GM12873 (cell line): Measurements from ENCODE around the gene CFAP68.

Experiments used
- TF ChIP-seq, protein P1 (sequence below): IDR thresholded peaks from 2 replicates; pipeline ENCODE4 v1.5.1; 2012; ENCODE audit warnings: low read depth, mild to moderate bottlenecking, moderate library complexity, low read length, control low read depth; ENCODE audit not compliant: insufficient read depth; ENCODE audit errors: missing control alignments

CFAP68 gene

DNA sequence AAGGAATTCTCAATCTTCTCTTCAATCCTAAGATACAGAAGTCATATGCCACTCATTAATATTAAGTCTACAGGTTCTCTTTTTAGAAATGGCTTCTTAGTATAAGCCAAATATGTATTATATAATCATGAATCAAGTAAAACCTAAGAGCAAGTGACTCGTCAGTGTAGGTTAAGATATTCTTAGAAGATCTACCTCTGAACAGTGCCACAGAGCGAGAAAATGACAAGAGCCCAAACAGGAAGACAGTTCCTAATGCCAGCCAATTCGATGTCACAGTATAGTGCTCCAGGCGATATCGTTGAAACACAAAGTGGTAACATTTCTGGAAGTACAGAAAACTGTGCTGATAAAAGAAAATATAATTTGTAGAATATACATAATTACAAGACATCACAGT is 41.3 kb upstream of the CFAP68 start:
- TF ChIP-seq, protein P1, sequence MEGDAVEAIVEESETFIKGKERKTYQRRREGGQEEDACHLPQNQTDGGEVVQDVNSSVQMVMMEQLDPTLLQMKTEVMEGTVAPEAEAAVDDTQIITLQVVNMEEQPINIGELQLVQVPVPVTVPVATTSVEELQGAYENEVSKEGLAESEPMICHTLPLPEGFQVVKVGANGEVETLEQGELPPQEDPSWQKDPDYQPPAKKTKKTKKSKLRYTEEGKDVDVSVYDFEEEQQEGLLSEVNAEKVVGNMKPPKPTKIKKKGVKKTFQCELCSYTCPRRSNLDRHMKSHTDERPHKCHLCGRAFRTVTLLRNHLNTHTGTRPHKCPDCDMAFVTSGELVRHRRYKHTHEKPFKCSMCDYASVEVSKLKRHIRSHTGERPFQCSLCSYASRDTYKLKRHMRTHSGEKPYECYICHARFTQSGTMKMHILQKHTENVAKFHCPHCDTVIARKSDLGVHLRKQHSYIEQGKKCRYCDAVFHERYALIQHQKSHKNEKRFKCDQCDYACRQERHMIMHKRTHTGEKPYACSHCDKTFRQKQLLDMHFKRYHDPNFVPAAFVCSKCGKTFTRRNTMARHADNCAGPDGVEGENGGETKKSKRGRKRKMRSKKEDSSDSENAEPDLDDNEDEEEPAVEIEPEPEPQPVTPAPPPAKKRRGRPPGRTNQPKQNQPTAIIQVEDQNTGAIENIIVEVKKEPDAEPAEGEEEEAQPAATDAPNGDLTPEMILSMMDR, result no peak

DNA sequence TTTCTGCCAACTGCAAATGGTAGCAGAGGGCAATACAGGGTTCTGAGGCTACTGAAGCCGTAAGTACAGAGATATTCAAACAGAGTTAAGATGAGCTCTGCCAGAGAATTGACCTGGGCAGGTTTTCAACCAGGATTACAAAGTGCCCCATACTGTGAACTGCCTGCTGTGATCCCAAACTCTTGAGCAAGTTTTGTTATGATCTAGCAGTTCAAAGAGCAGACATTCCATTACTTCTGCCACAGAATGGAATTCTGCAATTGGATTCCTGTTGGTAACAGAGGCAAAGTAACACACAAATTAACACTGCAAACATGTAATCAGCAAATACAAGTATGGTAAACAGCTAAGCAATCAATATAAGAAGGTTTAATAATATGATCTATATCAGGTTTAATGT is 39.2 kb upstream of the CFAP68 start:
- TF ChIP-seq, protein P1, result no peak

DNA sequence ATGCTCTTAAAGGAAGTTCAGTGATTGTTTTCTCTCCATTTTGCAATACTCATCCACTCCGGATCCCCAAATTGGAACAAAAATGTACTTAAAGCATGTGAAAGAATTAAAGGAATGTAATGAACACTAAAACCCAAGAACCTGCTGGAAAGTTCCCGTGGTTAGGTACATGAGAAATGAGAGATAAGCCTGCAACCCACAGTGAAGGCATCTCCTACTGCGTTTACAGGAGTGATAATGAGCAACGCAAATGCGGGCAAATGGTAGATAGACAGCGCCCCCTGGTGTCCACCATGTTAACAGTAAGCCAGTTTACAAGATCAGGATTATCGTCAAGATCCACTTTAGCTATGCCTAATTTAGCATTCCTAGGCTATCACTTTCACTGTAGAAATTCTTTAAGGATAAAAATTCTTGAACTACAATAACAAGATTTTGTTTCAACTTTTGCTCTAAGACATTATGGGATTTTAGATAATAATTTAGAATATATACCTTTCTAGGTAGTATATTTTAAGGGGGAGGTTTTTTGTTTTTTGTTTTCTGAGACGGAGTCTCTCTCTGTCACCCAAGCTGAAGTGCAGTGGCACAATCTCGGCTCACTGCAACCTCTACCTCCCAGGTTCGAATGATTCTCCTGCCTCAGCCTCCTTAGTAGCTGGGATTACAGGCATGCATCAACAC is 37.8 kb upstream of the CFAP68 start:
- TF ChIP-seq, protein P1, result peak; percentile 86

DNA sequence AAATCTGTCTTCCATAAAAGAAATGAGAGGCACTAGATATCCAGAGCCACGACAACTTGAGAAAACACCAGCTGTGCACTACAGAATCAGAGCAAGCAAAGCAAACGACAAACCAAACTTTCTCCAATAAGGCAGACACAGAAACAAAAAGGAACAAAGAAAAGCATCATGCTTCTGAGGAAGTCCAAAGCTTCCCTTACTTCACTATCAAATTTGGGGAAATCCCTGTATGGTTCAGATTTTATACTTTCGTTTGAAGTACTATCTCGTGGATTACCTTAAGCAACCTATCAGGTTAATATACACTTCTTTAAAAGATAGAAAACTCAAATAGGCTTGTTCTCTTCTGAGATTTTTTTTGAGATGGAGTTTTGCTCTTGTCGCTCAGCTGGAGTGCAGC is 35.7 kb upstream of the CFAP68 start:
- TF ChIP-seq, protein P1, result no peak

DNA sequence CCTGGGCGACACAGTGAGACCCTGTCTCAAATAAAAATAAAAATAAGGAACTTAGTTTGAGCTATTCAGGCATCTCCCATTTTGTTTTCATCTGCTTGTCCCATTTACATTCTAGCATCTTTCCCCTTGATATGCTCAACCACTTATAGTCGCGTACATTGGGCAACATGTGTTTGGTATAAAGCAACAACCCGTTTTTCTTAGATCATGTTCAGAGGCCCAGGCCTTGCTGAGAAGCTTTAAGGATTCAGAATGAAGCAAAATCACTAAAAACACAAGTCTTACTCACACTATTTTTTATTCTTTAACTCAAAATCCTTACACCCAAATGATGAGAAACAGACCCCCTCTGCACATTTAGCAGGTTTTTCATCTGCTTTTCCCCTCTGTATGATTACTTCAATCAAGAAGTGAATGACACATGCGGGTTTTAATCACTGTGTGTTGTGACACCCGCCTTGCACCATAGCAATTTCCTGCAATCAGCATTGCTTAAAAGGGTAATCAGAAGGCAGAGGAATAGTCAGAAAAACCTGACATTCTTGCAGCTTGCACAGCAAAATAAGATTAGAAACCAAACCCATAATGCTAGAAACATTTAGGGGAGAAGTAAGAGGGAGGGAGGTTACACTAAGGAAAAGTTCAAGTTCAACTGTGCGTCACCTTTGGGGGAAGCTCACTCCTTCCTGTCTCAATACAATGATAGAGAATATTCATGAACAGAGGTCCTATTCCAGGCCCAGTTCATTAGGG is 33.9 kb upstream of the CFAP68 start:
- TF ChIP-seq, protein P1, result no peak

DNA sequence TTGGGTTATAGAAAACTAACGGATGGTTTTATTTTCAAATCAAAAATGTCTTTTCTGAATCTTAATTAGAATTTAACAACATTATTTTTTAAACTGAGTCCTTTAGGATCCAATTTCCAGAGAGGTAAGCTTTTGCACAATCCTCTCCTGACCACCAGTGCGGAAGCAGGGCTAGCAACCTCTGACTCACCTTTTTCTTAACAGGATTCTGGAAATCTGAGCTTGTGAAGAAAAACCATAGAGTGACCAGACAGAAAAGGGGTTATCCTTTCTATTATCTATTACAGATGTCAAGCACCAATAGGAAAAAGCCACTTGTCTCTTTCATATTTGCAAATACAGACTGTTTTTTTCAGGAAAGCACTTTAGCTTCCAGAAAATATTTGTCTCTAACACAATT is 33.3 kb upstream of the CFAP68 start:
- TF ChIP-seq, protein P1, result no peak

DNA sequence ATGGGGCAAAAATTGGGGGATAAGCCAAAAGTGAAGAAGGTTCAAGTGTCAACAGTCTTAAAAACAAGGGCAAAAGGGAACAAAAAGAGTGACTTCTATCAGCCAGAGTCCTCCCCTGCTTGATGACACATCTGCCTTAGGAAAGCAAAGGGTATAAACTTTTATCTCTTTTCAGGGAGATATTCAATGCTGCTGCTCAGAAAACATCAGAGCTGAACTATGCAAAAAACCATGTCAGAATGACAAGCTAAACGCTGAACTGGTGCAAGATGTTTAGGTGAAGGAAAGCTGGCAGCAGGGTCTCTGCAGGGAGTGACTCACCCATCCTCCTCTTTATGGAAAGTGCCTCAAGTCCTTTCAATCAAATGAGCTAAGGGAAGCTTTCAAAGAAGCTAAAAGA is 32.7 kb upstream of the CFAP68 start:
- TF ChIP-seq, protein P1, result no peak
